Right lobe of liver (tissue), 4 donors: ENCODE results near the gene CACNG1.

Experiments
- POLR2A ChIP-seq: fragments of 450-650 bp; IDR thresholded peaks from one replicate; pipeline ENCODE4 v1.6.1; 2017; ENCODE audit warnings: antibody characterized with exemption, mild to moderate bottlenecking
- TF ChIP-seq, protein P1 (sequence below), 4 donors: fragments of 200-600 bp in 3 of 4; fragments of 450-650 bp in 1 of 4; IDR thresholded peaks; one replicate each; pipeline versions ENCODE4 v1.5.1 to v1.8.0; 2016 to 2022; ENCODE audit warnings: antibody characterized with exemption in 4 of 4, mild to moderate bottlenecking in 2 of 4
- donor health status: DM: no; HTN: no; CAD: no.
- donor health status: DM: no; HTN: no; CAD: no.
- donor health status: DM: no; HTN: yes; CAD: no.

DNA sequence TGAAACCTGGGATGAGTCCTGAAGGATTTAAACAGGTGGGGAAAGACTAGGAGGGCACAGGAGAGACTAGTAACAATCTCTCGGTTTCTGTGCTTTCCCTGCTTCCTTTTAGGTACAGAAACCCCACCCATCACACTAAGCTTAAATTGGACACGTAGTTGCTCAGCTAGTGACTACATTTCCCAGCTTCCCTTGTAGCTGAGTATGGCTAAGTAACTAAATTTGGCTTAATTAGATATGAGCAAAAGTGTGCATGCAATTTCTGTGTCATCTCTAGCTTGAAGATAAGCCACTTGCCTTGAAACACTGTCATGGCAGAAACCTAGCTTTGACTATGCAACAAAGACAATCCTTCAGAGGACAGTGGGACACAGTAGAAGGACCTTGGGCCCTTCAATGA, 36.5 kb downstream of the CACNG1 start:
- TF ChIP-seq, protein P1, sequence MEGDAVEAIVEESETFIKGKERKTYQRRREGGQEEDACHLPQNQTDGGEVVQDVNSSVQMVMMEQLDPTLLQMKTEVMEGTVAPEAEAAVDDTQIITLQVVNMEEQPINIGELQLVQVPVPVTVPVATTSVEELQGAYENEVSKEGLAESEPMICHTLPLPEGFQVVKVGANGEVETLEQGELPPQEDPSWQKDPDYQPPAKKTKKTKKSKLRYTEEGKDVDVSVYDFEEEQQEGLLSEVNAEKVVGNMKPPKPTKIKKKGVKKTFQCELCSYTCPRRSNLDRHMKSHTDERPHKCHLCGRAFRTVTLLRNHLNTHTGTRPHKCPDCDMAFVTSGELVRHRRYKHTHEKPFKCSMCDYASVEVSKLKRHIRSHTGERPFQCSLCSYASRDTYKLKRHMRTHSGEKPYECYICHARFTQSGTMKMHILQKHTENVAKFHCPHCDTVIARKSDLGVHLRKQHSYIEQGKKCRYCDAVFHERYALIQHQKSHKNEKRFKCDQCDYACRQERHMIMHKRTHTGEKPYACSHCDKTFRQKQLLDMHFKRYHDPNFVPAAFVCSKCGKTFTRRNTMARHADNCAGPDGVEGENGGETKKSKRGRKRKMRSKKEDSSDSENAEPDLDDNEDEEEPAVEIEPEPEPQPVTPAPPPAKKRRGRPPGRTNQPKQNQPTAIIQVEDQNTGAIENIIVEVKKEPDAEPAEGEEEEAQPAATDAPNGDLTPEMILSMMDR (IDR thresholded peaks at IDR 0.05) = no peak
- TF ChIP-seq POLR2A = no peak
